HG03095 (cell line): Measurements from ENCODE around the gene CHST3.

Experiments used
- ATAC-seq: cut with Tn5 transposase; IDR thresholded peaks from one replicate; pipeline ENCODE4 v1.9.1; 2021; ENCODE audit warnings: moderate library complexity; ENCODE audit not compliant: unreplicated experiment

Gene CHST3

DNA sequence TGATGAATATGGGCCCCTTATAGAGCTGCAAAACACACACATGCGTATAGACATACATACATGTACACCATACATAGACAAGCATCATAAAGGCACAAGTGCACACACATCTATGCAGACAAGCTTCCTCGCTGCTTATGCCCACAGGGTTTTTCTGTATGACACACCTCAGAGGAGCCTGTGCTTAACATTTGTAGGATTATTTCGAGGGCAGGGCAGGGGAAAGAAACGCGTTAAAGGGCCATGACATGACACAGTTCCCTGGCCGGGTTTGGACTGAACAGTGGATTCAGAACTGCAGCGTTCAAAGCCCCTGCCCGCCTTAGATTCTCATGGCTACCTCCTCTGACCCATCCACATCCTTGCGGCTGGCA is 44.8 kb downstream of the CHST3 start:
- no peak for ATAC-seq

- ATAC-seq: no peak
Measured at GRCh38 chr10:72009425-72010081, 45.4 kb downstream of the CHST3 start.

- ATAC-seq: no peak
Measured at GRCh38 chr10:72010234-72010973, 46.2 kb downstream of the CHST3 start.

DNA sequence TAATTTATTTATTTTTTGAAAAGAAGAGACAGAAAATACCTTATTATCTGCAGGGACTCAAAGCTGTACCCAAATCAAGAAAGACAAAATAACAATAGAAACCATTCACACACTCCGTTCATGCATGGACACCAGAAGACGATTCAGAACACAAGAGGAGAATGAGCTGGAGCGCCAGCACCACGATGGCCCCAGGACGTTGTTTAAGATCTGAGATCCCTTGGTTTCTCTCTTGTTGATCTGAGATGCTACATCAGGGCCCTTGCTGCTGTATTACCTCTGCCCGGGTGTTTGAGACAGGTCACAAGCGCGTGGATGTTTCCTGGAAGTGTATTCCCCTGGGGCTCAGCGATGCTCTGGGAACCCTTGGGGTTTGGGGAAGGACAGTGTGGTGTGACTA is 46.8 kb downstream of the CHST3 start:
- ATAC-seq: no peak

GRCh38 chr10:72011468-72011867 is 47.3 kb downstream of the CHST3 start:
- no peak for ATAC-seq

DNA sequence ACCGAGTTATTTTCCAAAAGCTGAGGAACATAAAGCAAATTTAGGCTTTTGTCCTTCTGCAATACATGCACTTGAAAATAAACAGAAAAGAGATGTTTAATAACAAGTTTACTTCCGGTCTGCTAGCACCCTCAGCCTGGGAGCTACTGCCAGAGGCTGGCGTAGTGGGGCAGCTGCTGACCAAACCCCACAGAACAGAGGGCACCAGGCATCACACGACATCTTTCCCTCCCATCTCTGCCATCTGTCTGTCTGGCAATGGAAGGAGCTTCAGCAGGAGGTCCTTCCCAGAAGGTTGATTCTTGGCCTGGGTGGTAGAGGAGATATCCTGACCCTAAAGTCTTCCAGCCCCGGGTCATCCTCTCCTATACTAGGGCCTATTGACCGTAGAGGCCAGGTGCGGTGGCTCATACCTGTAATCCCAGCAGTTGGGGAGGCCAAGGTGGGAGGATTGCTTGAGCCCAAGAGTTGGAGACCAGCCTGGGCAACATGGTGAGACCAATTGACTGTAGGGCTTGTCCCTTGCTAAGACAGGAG is 47.8 kb downstream of the CHST3 start:
- no peak for ATAC-seq

DNA sequence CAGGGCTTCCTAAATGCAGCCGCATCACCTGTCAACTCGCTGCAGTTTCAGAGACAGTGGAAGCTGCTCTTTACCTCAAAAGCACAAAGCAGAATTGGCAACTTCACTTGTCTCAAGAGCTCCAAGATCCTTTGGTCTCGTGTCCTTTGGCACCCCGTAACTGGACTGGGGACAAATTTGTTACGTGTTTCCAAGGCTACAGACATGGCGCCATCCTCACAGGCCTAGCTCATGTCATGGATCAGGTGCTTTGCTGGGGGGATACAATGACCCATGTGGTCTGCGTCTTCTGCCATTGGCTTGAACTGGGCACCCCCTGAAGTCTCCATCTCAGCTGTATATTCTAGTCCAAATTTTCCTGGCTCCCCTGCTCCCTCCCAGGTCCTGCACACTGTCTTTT is 48.6 kb downstream of the CHST3 start:
- ATAC-seq: no peak

DNA sequence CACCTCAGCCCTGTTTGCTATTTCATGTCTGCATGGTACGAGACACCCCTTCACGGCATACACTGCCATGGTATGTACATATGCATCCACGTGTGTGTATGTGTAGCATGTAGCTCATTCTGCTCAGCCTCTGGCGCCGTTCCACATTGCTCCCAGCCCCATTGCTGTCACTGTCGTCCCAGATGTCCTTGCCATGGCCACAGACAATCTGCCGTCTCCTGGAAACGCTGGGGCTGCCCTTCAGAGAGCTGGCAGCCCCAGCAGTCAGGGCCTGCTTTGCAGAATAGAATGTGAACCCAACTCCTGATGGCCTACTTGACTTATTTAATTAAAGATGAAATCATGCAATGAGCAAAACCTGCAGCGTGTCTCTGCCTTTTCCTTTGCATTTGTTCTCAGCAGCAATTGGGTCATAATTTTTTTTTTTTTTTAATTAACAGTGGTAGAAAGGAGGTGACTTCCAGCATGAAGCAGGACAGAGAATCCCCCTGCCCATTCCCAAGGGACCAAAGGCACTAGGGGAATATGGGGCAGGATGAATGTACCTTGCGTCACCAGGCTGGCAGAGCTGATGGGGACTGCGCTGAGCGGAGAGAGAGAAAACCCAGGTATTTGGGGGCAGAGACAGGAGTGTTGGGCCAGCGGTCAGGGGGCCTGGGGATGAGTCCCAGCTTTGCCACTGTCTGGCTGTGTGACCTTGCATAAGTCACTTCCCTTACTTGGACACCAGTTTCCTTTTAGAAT is 49.2 kb downstream of the CHST3 start:
- no peak for ATAC-seq

- ATAC-seq: no peak
Measured at GRCh38 chr10:72014197-72014596, 50.0 kb downstream of the CHST3 start.

- ATAC-seq: no peak
Measured at GRCh38 chr10:72014785-72015480, 50.7 kb downstream of the CHST3 start.

- no peak for ATAC-seq
Measured at GRCh38 chr10:72015841-72016240, 51.6 kb downstream of the CHST3 start.

- no peak for ATAC-seq
Measured at GRCh38 chr10:72016608-72017300, 52.6 kb downstream of the CHST3 start.

- no peak for ATAC-seq
Measured at GRCh38 chr10:72019085-72019876, 55.1 kb downstream of the CHST3 start.

- no peak for ATAC-seq
Measured at GRCh38 chr10:72020914-72021809, 57.0 kb downstream of the CHST3 start.

GRCh38 chr10:72022228-72022627 is 58.0 kb downstream of the CHST3 start:
- ATAC-seq: no peak

GRCh38 chr10:72024596-72024995 is 60.4 kb downstream of the CHST3 start:
- ATAC-seq: no peak

GRCh38 chr10:72025400-72025799 is 61.2 kb downstream of the CHST3 start:
- no peak for ATAC-seq

GRCh38 chr10:72025832-72026231 is 61.6 kb downstream of the CHST3 start:
- ATAC-seq: no peak
